Breast epithelium (tissue), 4 donors: ENCODE measurements around the gene WDSUB1. TPM values are rescaled to one million over a fixed set of nuclear protein-coding genes. Genes with fewer than 3 reads are reported as not detected.
A peak's percentile ranks its signal among the peaks of the same experiment; 100 is the strongest.

Experiments
- DNase-seq, 2 donors: peaks; one replicate each; pipeline ENCODE4 v3.0.0-alpha.2; 2019; ENCODE audit warnings: low spot score in 2 of 2
- H3K27ac ChIP-seq, 2 donors: fragments of 200-600 bp; sonication (generic) in 1 of 2; one replicate each; pipeline ENCODE4 v1.5.1; 2016 to 2019; ENCODE audit warnings: mild to moderate bottlenecking in 1 of 2
- H3K27me3 ChIP-seq, 2 donors: fragments of 200-600 bp; sonication (generic) in 1 of 2; one replicate each; pipeline versions ENCODE4 v1.5.1 to v1.6.0; 2017 to 2019; ENCODE audit warnings: control low read depth in 1 of 2, mild to moderate bottlenecking in 1 of 2
- H3K36me3 ChIP-seq: fragments of 200-600 bp; one replicate; pipeline ENCODE4 v1.5.1; 2019
- H3K4me1 ChIP-seq, 2 donors: fragments of 200-600 bp; sonication (generic); one replicate each; pipeline ENCODE4 v1.5.1; 2016 to 2019; ENCODE audit warnings: control low read depth in 1 of 2
- H3K4me3 ChIP-seq, 3 donors: fragments of 200-600 bp; sonication (generic); 1 replicate in 2 of 3; 2 replicates in 1 of 3; pipeline ENCODE4 v1.5.1; 2016 to 2019; ENCODE audit warnings: mild to moderate bottlenecking in 3 of 3, moderate library complexity in 2 of 3
- H3K9me3 ChIP-seq, 2 donors: fragments of 200-600 bp; sonication (generic) in 1 of 2; one replicate each; pipeline ENCODE4 v1.5.1; 2016 to 2019; ENCODE audit warnings: control low read depth in 1 of 2
- CTCF ChIP-seq, 3 donors: fragments of 450-650 bp; IDR thresholded peaks; one replicate each; pipeline ENCODE4 v1.5.1; 2016 to 2017; ENCODE audit warnings: antibody characterized with exemption in 3 of 3, mild to moderate bottlenecking in 3 of 3, moderate library complexity in 3 of 3
- POLR2A ChIP-seq: fragments of 450-650 bp; IDR thresholded peaks from one replicate; pipeline ENCODE4 v1.6.1; 2016; ENCODE audit warnings: antibody characterized with exemption, mild to moderate bottlenecking, moderate library complexity
- POLR2AphosphoS5 ChIP-seq, 3 donors: sonication (generic); formaldehyde crosslinking; IDR thresholded peaks; one replicate each; pipeline ENCODE4 v1.6.1; 2017; ENCODE audit warnings: antibody characterized with exemption in 3 of 3
- intact Hi-C: fragments of 100-400 bp; cut with DNase I; formaldehyde crosslinking; loops from one replicate; pipeline ENCODE4 v1.15.1; 2023; ENCODE audit warnings: low total_unique reads
- total RNA-seq, 3 donors: library from RNA; depleted of rRNA; stranded (reverse); fragments of >200 nt; gene quantifications; one replicate each; pipeline ENCODE4 v1.1.0, GENCODE V29; 2016

Gene WDSUB1
- total RNA-seq, 3 donors from 2014 or later: 8.2 to 14.3 (median 8.8) TPM

GRCh38 chr2:159228081-159228581 lies 58.4 kb downstream of the WDSUB1 start:
- Histone ChIP-seq H3K4me1 (no peaks in the 10 kb centered on the region), H3K36me3 (no peaks in the 10 kb centered on the region), H3K27me3 (no peaks in the 10 kb centered on the region), H3K4me3 (peak overlapping the region in 1 of 3 donors; percentile 40), H3K27ac (peak overlapping the region; percentile 1 to 41), H3K9me3 (no peaks in the 10 kb centered on the region)
- TF ChIP-seq POLR2AphosphoS5 (IDR thresholded peaks at IDR 0.05): no peak
- TF ChIP-seq CTCF (IDR thresholded peaks at IDR 0.05): no peak
- no peak for TF ChIP-seq POLR2A
- intact Hi-C loops: no loop called here
- DNase-seq: no peak

GRCh38 chr2:159227467-159227866 lies 59.0 kb downstream of the WDSUB1 start:
- Histone ChIP-seq H3K9me3 (no peaks in the 10 kb centered on the region), H3K4me1 (no peaks in the 10 kb centered on the region), H3K27me3 (no peaks in the 10 kb centered on the region), H3K27ac (peak overlapping the region in 1 of 2 donors; percentile 41), H3K36me3 (no peaks in the 10 kb centered on the region), H3K4me3 (no peak overlapping the region)
- intact Hi-C loops: no loop called here
- no peak for DNase-seq
- TF ChIP-seq CTCF (IDR thresholded peaks at IDR 0.05): no peak
- no peak for TF ChIP-seq POLR2A
- no peak for TF ChIP-seq POLR2AphosphoS5 (IDR thresholded peaks at IDR 0.05)

- peak overlapping the region in 1 of 2 donors; percentile 21 for H3K27ac ChIP-seq
- no peak for DNase-seq
- H3K4me1 ChIP-seq: no peaks in the 10 kb centered on the region
- no peaks in the 10 kb centered on the region for H3K36me3 ChIP-seq
- H3K9me3 ChIP-seq: no peaks in the 10 kb centered on the region
- no peak overlapping the region for H3K4me3 ChIP-seq
- no peaks in the 10 kb centered on the region for H3K27me3 ChIP-seq
- intact Hi-C loops: no loop called here
- no peak for TF ChIP-seq POLR2AphosphoS5 (IDR thresholded peaks at IDR 0.05)
- TF ChIP-seq POLR2A: no peak
- TF ChIP-seq CTCF (IDR thresholded peaks at IDR 0.05): no peak
Observed at GRCh38 chr2:159226608-159227385, 59.7 kb downstream of the WDSUB1 start.

- Histone ChIP-seq H3K4me1 (no peaks in the 10 kb centered on the region), H3K27me3 (no peaks in the 10 kb centered on the region), H3K36me3 (no peaks in the 10 kb centered on the region), H3K4me3 (no peak overlapping the region), H3K9me3 (no peaks in the 10 kb centered on the region), H3K27ac (peak overlapping the region; percentile 28 to 38)
- DNase-seq: no peak
- intact Hi-C loops: no loop called here
- TF ChIP-seq POLR2AphosphoS5 (IDR thresholded peaks at IDR 0.05) (no peak), CTCF (IDR thresholded peaks at IDR 0.05) (no peak)
Observed at GRCh38 chr2:159226059-159226461, 60.4 kb downstream of the WDSUB1 start.
